BE2C (cell line): Measurements from ENCODE around the gene MAP2K5.
A peak's percentile ranks its signal among the peaks of the same experiment; 100 is the strongest.

Experiments used
- DNase-seq: peaks from one replicate; pipeline ENCODE4 v3.0.0-alpha.2; 2020
- H3K27me3 ChIP-seq: fragments of 250-450 bp; sonication (Bioruptor Pico); 2 replicates; pipeline ENCODE4 v1.5.1; 2020; ENCODE audit warnings: mild to moderate bottlenecking
- H3K36me3 ChIP-seq: fragments of 250-450 bp; sonication (Bioruptor Pico); 2 replicates; pipeline ENCODE4 v1.5.1; 2020; ENCODE audit warnings: mild to moderate bottlenecking
- H3K4me1 ChIP-seq: fragments of 250-450 bp; sonication (Bioruptor Pico); 2 replicates; pipeline ENCODE4 v1.5.1; 2020
- H3K4me3 ChIP-seq: 2 replicates; pipeline ENCODE4 v1.5.1; 2011; ENCODE audit warnings: low read depth, low read length
- H3K9me3 ChIP-seq: fragments of 250-450 bp; sonication (Bioruptor Pico); 2 replicates; pipeline ENCODE4 v1.5.1; 2020
- CTCF ChIP-seq: IDR thresholded peaks from 2 replicates; pipeline ENCODE4 v1.5.1; 2012; ENCODE audit warnings: mild to moderate bottlenecking, low read depth, low read length

MAP2K5 gene

DNA sequence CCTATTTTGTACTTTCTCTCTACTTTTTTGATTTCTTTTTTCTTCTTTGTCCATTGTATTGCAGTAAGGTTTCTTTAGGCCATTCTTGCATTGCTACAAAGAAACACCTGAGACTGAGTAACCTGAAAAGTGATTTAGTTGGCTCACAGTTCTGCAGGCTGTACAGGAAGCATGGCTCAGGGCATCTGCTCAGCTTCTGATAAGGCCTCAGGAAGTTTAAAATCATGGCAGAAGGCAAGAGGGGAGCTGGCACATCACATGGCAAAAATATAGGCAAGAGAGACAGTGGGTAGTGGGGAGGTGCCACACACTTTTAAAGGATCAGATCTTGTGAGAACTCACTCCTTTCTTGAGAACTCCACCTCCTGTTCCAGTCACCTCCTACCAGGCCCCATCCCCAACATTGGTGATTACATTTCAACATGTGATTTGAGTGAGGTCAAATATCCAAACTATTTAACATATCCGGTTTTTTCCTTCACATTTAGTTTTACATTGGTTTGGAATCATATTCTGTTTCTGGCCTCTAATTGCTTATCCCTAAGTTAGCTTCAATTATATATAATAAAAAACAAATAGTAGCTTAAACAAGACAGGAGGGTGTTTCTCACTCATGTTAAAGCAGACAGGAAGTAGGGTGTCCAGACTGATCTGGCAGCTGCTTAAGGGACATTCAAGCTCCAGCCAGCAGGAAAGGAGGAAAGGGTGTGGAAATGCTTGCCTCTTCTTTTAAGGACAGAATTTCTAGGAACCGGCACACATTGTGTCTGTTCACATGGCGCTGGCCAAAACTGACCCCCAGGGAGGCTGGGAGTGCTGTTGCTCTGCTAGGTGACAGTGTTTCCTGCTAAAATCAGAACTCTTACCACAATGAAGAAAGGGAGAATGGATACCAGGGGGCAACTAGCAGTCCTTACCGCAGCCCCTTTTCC is 254.0 kb downstream of the MAP2K5 start:
- Histone ChIP-seq H3K36me3 (no peaks in the 10 kb centered on the region), H3K4me1 (peaks cover 22% of the 10 kb centered on the region), H3K4me3 (no peak overlapping the region), H3K9me3 (no peaks in the 10 kb centered on the region; the same call in 1 of the 2 replicates), H3K27me3 (peaks cover 9% of the 10 kb centered on the region)
- no peak for TF ChIP-seq CTCF
- DNase-seq = no peak

- Histone ChIP-seq H3K4me3 (no peak overlapping the region), H3K9me3 (no peaks in the 10 kb centered on the region; the same call in 1 of the 2 replicates), H3K36me3 (no peaks in the 10 kb centered on the region), H3K27me3 (peaks cover 35% of the 10 kb centered on the region), H3K4me1 (peaks cover 25% of the 10 kb centered on the region)
- peak; percentile 81 for DNase-seq
- no peak for TF ChIP-seq CTCF
Observed at GRCh38 chr15:67799801-67800205, 257.3 kb downstream of the MAP2K5 start.

DNA sequence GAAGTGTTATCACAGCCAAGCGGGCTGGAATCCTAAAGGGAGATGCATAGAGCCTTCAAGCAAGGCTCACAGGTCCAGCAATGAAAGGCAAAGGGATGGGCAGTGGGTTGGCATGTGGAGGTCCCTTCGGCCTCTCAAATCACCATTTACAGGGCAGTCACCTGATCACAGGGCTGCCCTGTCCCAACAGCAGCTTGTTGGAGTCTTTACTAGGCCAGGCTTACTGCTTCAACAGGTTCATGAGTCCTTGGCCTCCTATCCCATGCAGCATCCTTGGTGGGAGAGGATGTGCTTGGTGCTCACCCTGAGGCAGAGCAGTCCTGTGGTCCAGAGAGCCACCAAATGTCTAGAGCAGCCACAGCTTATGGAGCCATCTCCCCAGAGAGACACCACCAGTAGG is 258.6 kb downstream of the MAP2K5 start:
- Histone ChIP-seq H3K4me3 (no peak overlapping the region), H3K4me1 (peaks cover 25% of the 10 kb centered on the region), H3K27me3 (peaks cover 35% of the 10 kb centered on the region), H3K9me3 (no peaks in the 10 kb centered on the region; the same call in 1 of the 2 replicates), H3K36me3 (no peaks in the 10 kb centered on the region)
- no peak for DNase-seq
- no peak for TF ChIP-seq CTCF

DNA sequence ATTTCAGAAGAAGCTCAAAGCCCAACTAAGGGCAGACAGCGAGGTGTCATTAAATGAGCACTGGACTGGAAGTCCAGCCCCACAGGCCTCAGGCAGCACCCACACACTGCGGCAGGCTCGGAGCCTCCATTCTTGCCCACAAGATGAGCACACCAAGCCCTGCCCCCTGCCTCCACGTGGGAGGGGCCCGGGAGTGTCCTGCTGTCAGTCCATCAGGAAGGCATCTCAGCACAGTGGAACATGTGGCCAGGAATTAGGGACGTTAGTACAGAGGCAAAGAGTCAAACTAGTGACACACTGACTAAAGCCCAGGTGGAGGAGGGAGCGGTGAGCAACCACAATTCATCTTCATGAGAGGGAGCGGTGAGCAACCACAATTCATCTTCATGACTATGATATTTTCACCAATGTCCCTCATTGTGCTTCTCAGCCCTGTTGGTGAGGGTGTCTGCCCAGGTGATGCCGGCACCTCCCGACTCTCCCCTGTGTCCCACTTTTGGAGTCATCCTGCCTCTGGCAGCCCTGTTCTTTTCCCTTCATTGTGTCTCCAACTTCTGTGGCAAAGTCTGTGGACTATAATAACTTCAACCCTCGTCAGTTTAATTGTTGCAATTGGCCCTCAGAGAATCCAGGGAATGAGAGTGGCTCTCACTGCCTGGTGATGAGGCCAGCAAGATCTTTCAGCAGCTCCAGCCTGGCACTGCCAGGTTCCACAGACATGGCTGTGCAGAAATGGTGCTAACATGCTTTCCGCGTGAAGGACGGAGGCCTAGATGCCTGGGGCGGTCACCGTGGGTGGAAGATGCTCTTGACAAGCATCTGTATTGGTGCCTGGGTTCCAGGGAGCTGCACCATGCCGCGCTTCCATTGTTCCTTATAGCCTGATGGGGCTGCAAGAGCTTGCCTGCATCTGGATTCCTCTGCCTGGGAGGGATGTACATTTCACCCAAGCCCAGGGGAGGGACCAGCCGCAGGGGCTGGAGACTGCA is 259.7 kb downstream of the MAP2K5 start:
- no peaks in the 10 kb centered on the region for H3K9me3 ChIP-seq
- DNase-seq = no peak
- H3K36me3 ChIP-seq = no peaks in the 10 kb centered on the region
- TF ChIP-seq CTCF = no peak
- peaks cover 35% of the 10 kb centered on the region for H3K27me3 ChIP-seq
- peaks cover 19% of the 10 kb centered on the region for H3K4me1 ChIP-seq
- H3K4me3 ChIP-seq = no peak overlapping the region

DNA sequence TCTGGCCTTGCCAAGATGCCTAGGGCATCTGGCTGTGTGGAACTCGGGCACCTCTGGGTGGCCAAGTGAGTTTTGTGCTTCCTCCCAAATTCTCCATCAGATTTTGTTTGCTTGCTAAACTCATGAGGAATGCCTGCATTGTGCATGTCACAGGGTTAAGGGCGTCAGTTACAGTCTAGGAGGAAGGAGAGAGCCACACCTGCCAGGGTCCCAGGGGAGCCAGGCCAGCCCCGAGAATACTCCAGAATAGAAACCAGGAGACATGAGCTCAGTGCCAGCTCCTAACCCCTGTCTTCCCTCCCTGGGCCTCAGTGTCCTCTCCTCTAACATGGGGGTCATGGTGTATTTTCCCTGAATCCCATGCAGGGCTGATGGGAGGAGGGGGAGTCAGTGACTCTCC is 260.8 kb downstream of the MAP2K5 start:
- no peak for DNase-seq
- Histone ChIP-seq H3K9me3 (no peaks in the 10 kb centered on the region), H3K27me3 (peaks cover 35% of the 10 kb centered on the region), H3K4me3 (no peak overlapping the region), H3K36me3 (no peaks in the 10 kb centered on the region), H3K4me1 (peaks cover 17% of the 10 kb centered on the region)
- no peak for TF ChIP-seq CTCF
